Karpas-422 (cell line): ENCODE measurements around the gene HLA-A. TPM values are rescaled to one million over a fixed set of nuclear protein-coding genes. Genes with fewer than 3 reads are reported as not detected.
"Not testable (repeated sequence)": the region's sequence is repeated elsewhere in the genome, so short reads cannot be mapped to it uniquely, and the experiment has no call there.

ENCODE experiments used
- DNase-seq: peaks from one replicate; pipeline ENCODE4 v3.0.0-alpha.2; 2015
- H2AFZ ChIP-seq: fragments of 200-600 bp; sonication (generic); 2 replicates; pipeline ENCODE4 v1.6.1; 2014; ENCODE audit warnings: antibody characterized with exemption, low read length, mixed read lengths
- H3K27ac ChIP-seq: fragments of 200-600 bp; sonication (generic); 2 replicates; pipeline ENCODE4 v1.5.1; 2014; ENCODE audit warnings: mild to moderate bottlenecking, low read length, moderate library complexity
- H3K27me3 ChIP-seq: fragments of 200-600 bp; sonication (generic); 2 replicates; pipeline ENCODE4 v1.6.1; 2014; ENCODE audit warnings: low read length, mixed read lengths
- H3K36me3 ChIP-seq: fragments of 200-600 bp; sonication (generic); 2 replicates; pipeline ENCODE4 v1.6.1; 2014; ENCODE audit warnings: low read length, mixed read lengths; ENCODE audit not compliant: insufficient read depth
- H3K4me1 ChIP-seq: fragments of 200-600 bp; sonication (generic); 2 replicates; pipeline ENCODE4 v1.6.1; 2014; ENCODE audit warnings: mild to moderate bottlenecking, low read length, mixed read lengths
- H3K4me2 ChIP-seq: fragments of 200-600 bp; sonication (generic); 2 replicates; pipeline ENCODE4 v1.6.1; 2014; ENCODE audit warnings: low read length, low read depth, mild to moderate bottlenecking; ENCODE audit not compliant: poor library complexity, severe bottlenecking
- H3K4me3 ChIP-seq: fragments of 200-600 bp; sonication (generic); 2 replicates; pipeline ENCODE4 v1.5.1; 2014; ENCODE audit warnings: mild to moderate bottlenecking, antibody characterized with exemption, low read length, mixed read lengths
- H3K79me2 ChIP-seq: fragments of 200-600 bp; sonication (generic); 2 replicates; pipeline ENCODE4 v1.6.1; 2014; ENCODE audit warnings: mild to moderate bottlenecking, low read length, mixed read lengths
- H3K9ac ChIP-seq: fragments of 200-600 bp; sonication (generic); 2 replicates; pipeline ENCODE4 v1.6.0; 2014; ENCODE audit warnings: low read length
- H3K9me2 ChIP-seq: fragments of 200-600 bp; sonication (generic), shearing (Covaris generic); replicated peaks from 2 replicates; pipeline ENCODE4 v1.6.0; 2014; ENCODE audit warnings: mild to moderate bottlenecking, low read length, moderate library complexity; ENCODE audit not compliant: insufficient read depth
- H3K9me3 ChIP-seq: fragments of 300-700, 200-600 bp; sonication (generic); 2 replicates; pipeline ENCODE4 v1.6.1; 2014; ENCODE audit warnings: low read length, mixed read lengths
- H4K20me1 ChIP-seq: fragments of 200-600 bp; sonication (generic); 2 replicates; pipeline ENCODE4 v1.6.1; 2014; ENCODE audit warnings: mild to moderate bottlenecking, antibody characterized with exemption, low read length, low read depth; ENCODE audit not compliant: insufficient read depth
- total RNA-seq: library from RNA; depleted of rRNA; stranded (reverse); fragments of >200 nt; shearing (Covaris generic); gene quantifications from 2 replicates; pipeline ENCODE4 v1.2.3, GENCODE V29; 2014; ENCODE audit warnings: low replicate concordance

Gene HLA-A
- total RNA-seq, 1 experiment from 2014 or later = 739 TPM

DNA sequence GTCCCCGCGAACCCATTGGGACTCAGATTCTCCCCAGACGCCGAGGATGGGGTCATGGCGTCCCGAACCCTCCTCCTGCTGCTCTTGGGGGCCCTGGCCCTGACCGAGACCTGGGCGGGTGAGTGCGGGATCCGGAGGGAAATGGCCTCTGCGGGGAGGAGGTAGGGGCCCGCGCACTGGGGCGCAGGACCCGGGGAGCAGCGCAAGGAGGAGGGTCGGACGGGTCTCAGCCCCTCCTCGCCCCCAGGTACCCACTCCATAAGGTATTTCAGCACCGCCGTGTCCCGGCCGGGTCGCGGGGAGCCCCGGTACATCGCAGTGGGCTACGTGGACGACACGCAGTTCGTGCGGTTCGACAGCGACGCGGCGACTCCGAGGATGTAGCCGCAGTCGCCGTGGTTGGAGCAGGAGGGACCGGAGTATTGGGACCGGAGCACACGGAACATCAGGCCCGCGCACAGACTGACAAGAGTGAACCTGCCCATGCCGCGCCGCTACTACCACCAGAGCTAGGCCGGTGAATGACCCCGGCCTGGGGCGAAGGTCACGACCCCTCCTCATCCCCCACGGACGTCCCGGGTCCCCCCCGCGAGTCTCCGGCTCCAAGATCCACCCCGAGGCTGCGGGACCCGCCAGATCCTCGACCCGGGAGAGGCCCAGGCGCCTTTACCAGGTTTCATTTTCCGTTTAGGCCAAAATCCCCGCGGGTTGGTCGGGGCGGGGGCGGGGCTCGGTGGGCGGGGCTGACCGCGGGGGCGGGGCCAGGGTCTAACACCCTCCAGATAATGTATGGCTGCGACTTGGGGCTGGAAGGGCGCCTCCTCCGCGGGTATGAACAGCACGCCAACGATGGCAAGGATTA lies 15.7 kb upstream of the HLA-A start:
- Histone ChIP-seq H3K9me2 (no peaks in the 10 kb centered on the region), H3K4me2 (peak overlapping the region; percentile 86), H2AFZ (peak overlapping the region; percentile 43), H4K20me1 (no peaks in the 10 kb centered on the region), H3K9me3 (no peaks in the 10 kb centered on the region), H3K36me3 (no peaks in the 10 kb centered on the region), H3K4me1 (peaks cover 14% of the 10 kb centered on the region), H3K4me3 (peak overlapping the region; percentile 74), H3K9ac (peak overlapping the region; percentile 83), H3K27me3 (no peaks in the 10 kb centered on the region), H3K79me2 (no peaks in the 10 kb centered on the region), H3K27ac (no peak overlapping the region)
- peak; percentile 87 for DNase-seq

DNA sequence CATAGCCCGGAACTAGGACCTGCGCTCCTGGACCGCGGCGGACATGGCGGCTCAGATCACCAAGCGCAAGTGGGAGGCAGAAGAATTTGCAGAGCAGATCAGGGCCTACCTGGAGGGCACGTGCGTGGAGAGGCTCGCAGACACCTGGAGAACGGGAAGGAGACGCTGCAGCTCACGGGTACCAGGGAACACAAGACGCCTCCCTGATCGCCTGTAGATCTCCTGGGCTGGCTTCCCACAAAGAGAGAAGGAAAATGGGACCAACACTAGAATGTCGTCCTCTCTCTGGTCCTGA lies 15.1 kb upstream of the HLA-A start:
- Histone ChIP-seq H3K9me2 (no peaks in the 10 kb centered on the region), H3K36me3 (no peaks in the 10 kb centered on the region), H3K27me3 (no peaks in the 10 kb centered on the region), H3K9me3 (no peaks in the 10 kb centered on the region), H3K9ac (peak overlapping the region; percentile 81), H3K4me3 (peak overlapping the region; percentile 74), H3K4me2 (peak overlapping the region; percentile 86), H3K4me1 (peaks cover 14% of the 10 kb centered on the region), H3K79me2 (no peaks in the 10 kb centered on the region), H4K20me1 (no peaks in the 10 kb centered on the region), H2AFZ (peak overlapping the region; percentile 36; the same call in 1 of the 2 replicates), H3K27ac (no peak overlapping the region)
- no peak for DNase-seq

DNA sequence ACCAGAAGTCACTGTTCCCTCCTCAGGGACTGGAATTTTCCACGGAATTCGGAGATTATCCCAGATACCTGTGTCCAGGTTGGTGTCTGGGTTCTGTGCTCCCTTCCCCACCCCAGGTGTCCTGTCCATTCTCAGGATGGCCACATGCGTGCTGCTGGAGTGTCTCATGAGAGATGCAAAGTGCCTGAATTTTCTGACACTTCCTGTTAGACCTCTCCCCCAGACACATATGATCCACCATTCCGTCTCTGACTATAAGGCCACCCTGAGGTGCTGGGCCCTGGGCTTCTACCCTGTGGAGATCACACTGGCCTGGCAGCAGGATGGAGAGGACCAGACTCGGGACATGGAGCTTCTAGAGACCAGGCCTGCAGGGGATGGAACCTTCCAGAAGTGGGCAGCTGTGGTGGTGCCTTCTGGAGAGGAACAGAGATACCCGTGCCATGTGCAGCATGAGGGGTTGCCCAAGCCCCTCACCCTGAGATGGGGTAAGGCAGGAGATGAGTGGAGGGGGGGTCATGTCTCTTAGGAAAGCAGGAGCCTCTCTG lies 14.4 kb upstream of the HLA-A start:
- Histone ChIP-seq H3K27me3 (no peaks in the 10 kb centered on the region), H3K9me2 (no peaks in the 10 kb centered on the region), H3K27ac (no peak overlapping the region), H3K9me3 (no peaks in the 10 kb centered on the region), H3K79me2 (no peaks in the 10 kb centered on the region), H3K4me1 (peaks cover 14% of the 10 kb centered on the region), H3K4me3 (peak overlapping the region; percentile 74), H3K9ac (peak overlapping the region; percentile 81), H4K20me1 (no peaks in the 10 kb centered on the region), H3K4me2 (peak overlapping the region; percentile 86), H2AFZ (no peak overlapping the region), H3K36me3 (no peaks in the 10 kb centered on the region)
- no peak for DNase-seq

DNA sequence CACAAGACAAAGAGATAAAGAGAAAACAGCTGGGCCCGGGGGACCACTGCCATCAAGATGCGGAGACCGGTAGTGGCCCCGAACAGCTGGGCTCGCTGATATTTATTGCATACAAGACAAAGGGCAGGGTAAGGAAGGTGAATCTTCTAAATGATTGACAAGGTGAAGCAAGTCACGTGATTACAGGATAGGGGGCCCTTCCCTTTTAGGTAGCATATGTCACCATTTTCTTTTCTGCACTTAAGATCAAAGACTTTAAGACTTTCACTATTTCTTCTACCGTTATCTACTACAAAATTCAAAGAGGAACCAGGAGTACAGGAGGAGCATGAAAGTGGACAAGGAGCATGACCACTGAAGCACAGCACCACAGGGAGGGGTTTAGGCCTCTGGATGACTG lies 12.3 kb upstream of the HLA-A start:
- not testable (repeated sequence) for H3K9me2 ChIP-seq, H3K9ac ChIP-seq, H3K79me2 ChIP-seq, H4K20me1 ChIP-seq, H3K36me3 ChIP-seq, H3K27ac ChIP-seq, H3K27me3 ChIP-seq, H3K4me2 ChIP-seq, H3K9me3 ChIP-seq, H2AFZ ChIP-seq, H3K4me3 ChIP-seq, DNase-seq
- H3K4me1 ChIP-seq = peaks cover 14% of the 10 kb centered on the region

DNA sequence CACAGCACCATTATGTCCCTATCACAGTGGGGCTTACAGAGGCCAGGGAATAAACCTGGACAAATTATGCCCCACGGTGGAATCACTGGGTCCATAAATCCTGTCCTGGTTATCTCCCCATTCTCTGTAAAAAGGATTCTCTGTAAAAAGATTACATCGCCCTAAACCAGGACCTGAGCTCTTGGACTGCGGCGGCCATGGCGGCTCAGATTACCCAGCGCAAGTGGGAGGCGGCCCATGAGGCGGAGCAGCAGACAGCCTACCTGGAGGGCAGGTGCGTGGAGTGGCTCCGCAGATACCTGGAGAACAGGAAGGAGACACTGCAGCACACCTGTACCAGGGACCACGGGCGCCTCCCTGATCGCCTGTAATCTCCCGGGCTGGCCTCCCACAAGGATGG lies 8.4 kb upstream of the HLA-A start:
- H3K27ac ChIP-seq = no peak overlapping the region
- H3K36me3 ChIP-seq = no peaks in the 10 kb centered on the region
- no peaks in the 10 kb centered on the region for H3K79me2 ChIP-seq
- no peak for DNase-seq
- H3K4me3 ChIP-seq = no peak overlapping the region
- H3K9me3 ChIP-seq = no peaks in the 10 kb centered on the region
- H4K20me1 ChIP-seq = no peaks in the 10 kb centered on the region
- H3K4me2 ChIP-seq = no peak overlapping the region
- no peaks in the 10 kb centered on the region for H3K4me1 ChIP-seq
- H3K27me3 ChIP-seq = no peaks in the 10 kb centered on the region
- no peaks in the 10 kb centered on the region for H3K9me2 ChIP-seq
- no peak overlapping the region for H2AFZ ChIP-seq
- no peak overlapping the region for H3K9ac ChIP-seq

DNA sequence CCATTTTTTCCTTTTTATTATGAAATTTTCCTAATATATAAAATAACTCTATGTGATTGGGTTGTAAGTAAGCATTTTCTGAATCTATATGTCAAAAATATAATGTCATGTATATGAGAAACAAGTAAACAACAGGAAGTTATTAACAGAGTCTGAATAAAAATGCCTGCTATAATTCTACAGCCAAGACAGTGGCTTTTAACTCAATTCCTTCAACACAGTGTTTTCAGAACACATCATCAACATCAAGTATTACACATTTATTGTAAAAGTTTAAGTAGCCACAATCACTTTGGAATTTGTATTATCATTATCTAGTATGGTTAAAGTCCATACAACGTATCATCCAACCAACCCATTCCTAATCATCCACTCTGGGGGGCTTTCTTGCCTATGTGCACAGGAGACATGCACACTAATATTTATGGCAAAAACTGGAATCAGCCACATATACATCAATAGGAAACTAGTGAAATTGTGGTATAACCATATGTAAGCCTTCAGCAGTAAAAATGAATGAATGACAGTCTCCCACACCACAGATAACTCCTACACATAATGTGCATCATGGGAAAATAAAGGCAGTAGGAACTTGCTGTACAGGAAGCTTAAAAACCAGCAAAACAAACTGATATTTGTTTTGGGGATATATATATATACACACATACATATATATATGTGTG lies 6.9 kb upstream of the HLA-A start:
- Histone ChIP-seq H3K27ac (no peak overlapping the region), H3K27me3 (no peaks in the 10 kb centered on the region), H3K9me3 (no peaks in the 10 kb centered on the region), H3K4me2 (no peak overlapping the region), H3K79me2 (no peaks in the 10 kb centered on the region), H2AFZ (no peak overlapping the region), H3K4me1 (no peaks in the 10 kb centered on the region), H3K9me2 (no peaks in the 10 kb centered on the region), H3K36me3 (no peaks in the 10 kb centered on the region), H3K9ac (no peak overlapping the region), H4K20me1 (no peaks in the 10 kb centered on the region), H3K4me3 (no peak overlapping the region)
- DNase-seq = no peak

DNA sequence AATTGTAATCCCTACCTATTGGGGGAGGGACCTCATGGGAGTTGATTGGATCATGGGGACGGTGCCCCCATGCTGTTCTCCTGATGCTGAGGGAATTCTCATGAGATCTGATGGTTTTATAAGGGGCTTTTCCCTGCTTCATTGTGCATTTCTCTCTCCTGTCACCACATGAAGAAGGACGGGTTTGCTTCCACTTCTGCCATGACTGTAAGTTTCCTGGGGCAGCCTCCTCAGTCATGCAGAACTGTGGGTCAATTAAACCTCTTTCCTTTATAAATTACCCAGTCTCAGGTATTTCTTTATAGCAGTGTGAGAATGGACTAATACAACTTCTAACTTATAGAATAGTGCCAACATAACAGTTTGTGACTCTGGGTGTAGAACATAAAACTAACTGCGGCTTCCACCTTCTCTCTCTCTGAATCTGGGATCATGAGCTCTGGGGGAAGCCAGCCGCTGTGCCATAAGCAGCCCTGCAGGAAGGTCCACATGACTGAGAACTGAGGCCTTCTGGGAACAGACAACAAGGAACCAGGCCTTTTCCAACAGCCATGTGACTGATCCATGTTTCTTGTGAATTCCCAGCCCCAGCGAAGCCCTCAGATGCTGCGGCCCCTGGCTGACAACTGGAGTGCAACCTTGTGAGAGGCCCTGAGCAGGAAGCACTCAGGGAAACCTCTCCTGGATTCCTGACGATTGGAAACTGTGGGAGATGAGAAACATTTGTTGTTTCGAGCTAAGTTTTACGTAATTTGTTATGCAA lies 3.4 kb upstream of the HLA-A start:
- Histone ChIP-seq H3K4me1 (peaks cover 14% of the 10 kb centered on the region), H3K9me2 (no peaks in the 10 kb centered on the region), H3K79me2 (peaks cover 13% of the 10 kb centered on the region), H3K36me3 (no peaks in the 10 kb centered on the region; the same call in 1 of the 2 replicates), H3K27ac (no peak overlapping the region), H3K9ac (no peak overlapping the region), H3K9me3 (no peaks in the 10 kb centered on the region), H3K27me3 (no peaks in the 10 kb centered on the region), H4K20me1 (no peaks in the 10 kb centered on the region; the same call in 1 of the 2 replicates), H3K4me3 (no peak overlapping the region), H3K4me2 (no peak overlapping the region), H2AFZ (no peak overlapping the region)
- DNase-seq = no peak

DNA sequence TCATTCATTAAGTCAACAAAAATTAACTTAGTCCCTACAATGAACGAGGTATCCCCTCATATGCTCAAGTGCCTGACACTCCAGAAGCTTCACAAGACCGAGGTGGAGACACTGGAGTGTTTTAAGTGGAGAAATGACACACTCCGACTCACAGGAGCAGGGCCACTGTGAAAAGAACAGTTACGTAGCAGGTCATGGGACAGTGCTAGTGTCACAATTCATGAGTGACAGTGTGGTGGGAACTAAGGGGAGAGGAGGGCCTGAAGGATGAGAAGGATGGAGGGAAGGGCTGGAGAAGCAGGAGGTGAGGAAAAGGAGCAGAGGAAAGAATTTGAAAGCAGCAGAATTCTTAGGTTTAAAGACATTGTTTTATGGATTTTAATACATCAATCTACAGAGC lies 1.3 kb upstream of the HLA-A start:
- Histone ChIP-seq H3K9ac (no peak overlapping the region), H4K20me1 (no peaks in the 10 kb centered on the region; the same call in 1 of the 2 replicates), H3K4me3 (no peak overlapping the region), H3K9me3 (no peaks in the 10 kb centered on the region), H3K79me2 (peaks cover 13% of the 10 kb centered on the region), H2AFZ (0 out of 2 replicates have a peak overlapping the region, but pooled peaks have one; percentile 38), H3K27ac (no peak overlapping the region), H3K27me3 (no peaks in the 10 kb centered on the region), H3K4me2 (no peak overlapping the region), H3K9me2 (no peaks in the 10 kb centered on the region), H3K4me1 (peaks cover 14% of the 10 kb centered on the region), H3K36me3 (peaks cover 14% of the 10 kb centered on the region)
- DNase-seq = no peak
